Pancreas (tissue), 10 donors: Measurements from ENCODE around the gene SIAH3. TPM values are rescaled to one million over a fixed set of nuclear protein-coding genes. Genes with fewer than 3 reads are reported as not detected.
A peak's percentile ranks its signal among the peaks of the same experiment; 100 is the strongest.

Experiments
- ATAC-seq, 4 donors: fragments of 200-7000 bp; cut with Tn5 transposase; one replicate each; pipeline versions ENCODE4 v1.8.0 to v1.9.1; 2020; ENCODE audit warnings: mild to moderate bottlenecking in 4 of 4, moderate library complexity in 4 of 4
- DNase-seq, 6 donors: peaks; one replicate each; pipeline ENCODE4 v3.0.0-alpha.2; 2020
- FAIRE-seq: peaks from 2 replicates; lab custom pipeline; 2012; peaks lifted over from hg19 to GRCh38; lab: Jason Lieb, UNC
- H3K27ac ChIP-seq, 4 donors: fragments of 200-600 bp; sonication (generic); 1 replicate in 3 of 4; 2 replicates in 1 of 4; pipeline versions ENCODE4 v1.5.0 to v1.8.0; 2020
- H3K27me3 ChIP-seq, 4 donors: fragments of 200-600 bp; one replicate each; pipeline ENCODE4 v1.8.0; 2021
- H3K36me3 ChIP-seq, 3 donors: fragments of 200-600 bp; sonication (generic) in 1 of 3; one replicate each; pipeline versions ENCODE4 v1.5.0 to v1.8.0; 2020 to 2021
- H3K4me1 ChIP-seq, 3 donors: fragments of 200-600 bp; one replicate each; pipeline ENCODE4 v1.8.0; 2021
- H3K4me3 ChIP-seq, 4 donors: fragments of 200-600 bp; sonication (generic) in 2 of 4; one replicate each; pipeline versions ENCODE4 v1.5.0 to v1.8.0; 2020 to 2021
- H3K9me3 ChIP-seq, 4 donors: fragments of 200-600 bp; one replicate each; pipeline ENCODE4 v1.8.0; 2021
- WGBS, 2 donors: extraction: QIAGEN DNeasy Blood & Tissue Kit; methylation state at CpG; one replicate each; pipeline ENCODE4 v1.1.7; 2013; 5-methylcytosine and 5-hydroxymethylcytosine counted together
- intact Hi-C, 3 donors: fragments of 100-400 bp; cut with DNase I; formaldehyde crosslinking; loops; one replicate each; pipeline versions ENCODE4 v1.11.1 to v1.14.2; 2022
- polyA plus RNA-seq, 2 donors: library from polyadenylated mRNA; stranded (reverse); fragments of 200-250 nt; gene quantifications; one replicate each; pipeline ENCODE4 v1.2.3, GENCODE V29; 2013
- total RNA-seq, 6 donors: library from RNA; stranded (reverse); fragmentation: NEBNext Ultra II Directional in 4 of 6; extraction: Animal tissue kit (Norgen Biotek cat#: 25700) in 4 of 6; gene quantifications; one replicate each; pipeline versions ENCODE4 v1.2.1 to v1.2.4, GENCODE V29; 2021 to 2023
- TF ChIP-seq, protein P1 (sequence below), 4 donors: fragments of 200-600 bp; sonication (generic) in 3 of 4; IDR thresholded peaks; one replicate each; pipeline versions ENCODE4 v1.5.0 to v1.8.0; 2021; ENCODE audit warnings: antibody characterized with exemption in 4 of 4
- donor health status: healthy with polysubstance abuse.
- donor health status: DM: no; HTN: no; CAD: no; lungs with moderate emphysema.
- donor health status: DM: no; HTN: no; CAD: no.
- donor health status: control.
- donor health status: control.
- donor health status: Bipolar disorder and iron deficiency.
- donor health status: DM: yes; HTN: yes; CAD: no.
- donor health status: DM: no; HTN: no; CAD: no.
- donor health status: DM: no; HTN: no; CAD: no.
- donor health status: DM: yes; HTN: yes; CAD: no.

SIAH3 gene
- total and polyA plus RNA-seq, 8 donors, result 0.03 TPM; not detected in 7

DNA sequence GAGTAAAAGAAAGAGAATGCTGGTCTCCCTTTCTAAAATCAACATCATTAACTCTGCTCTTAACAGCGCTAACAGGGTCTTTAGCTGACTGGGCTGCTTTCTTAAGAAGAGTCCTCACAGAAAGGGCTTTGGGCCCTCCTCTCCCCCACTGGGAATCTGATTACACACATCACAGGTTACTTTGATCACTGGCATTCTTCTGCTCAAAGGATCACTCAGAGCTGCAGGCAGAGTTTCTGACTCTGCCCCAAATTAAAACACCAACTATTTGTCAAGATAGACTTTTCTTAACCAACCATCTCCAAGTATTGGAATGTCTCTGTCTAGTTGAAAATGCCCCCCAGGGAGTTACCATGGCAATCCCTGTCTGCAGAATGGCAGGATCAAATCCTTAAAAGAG lies 31.1 kb upstream of the SIAH3 start:
- no peak for DNase-seq
- no peak for ATAC-seq
- intact Hi-C loops, result no loop called here
- H3K27me3 ChIP-seq, result no peaks in the 10 kb centered on the region
- no peaks in the 10 kb centered on the region for H3K9me3 ChIP-seq
- no peaks in the 10 kb centered on the region for H3K4me1 ChIP-seq
- 88 to 95% methylated on average over 1 of the region's 1 CpG for WGBS, 2 donors
- H3K36me3 ChIP-seq, result no peaks in the 10 kb centered on the region
- TF ChIP-seq, protein P1, sequence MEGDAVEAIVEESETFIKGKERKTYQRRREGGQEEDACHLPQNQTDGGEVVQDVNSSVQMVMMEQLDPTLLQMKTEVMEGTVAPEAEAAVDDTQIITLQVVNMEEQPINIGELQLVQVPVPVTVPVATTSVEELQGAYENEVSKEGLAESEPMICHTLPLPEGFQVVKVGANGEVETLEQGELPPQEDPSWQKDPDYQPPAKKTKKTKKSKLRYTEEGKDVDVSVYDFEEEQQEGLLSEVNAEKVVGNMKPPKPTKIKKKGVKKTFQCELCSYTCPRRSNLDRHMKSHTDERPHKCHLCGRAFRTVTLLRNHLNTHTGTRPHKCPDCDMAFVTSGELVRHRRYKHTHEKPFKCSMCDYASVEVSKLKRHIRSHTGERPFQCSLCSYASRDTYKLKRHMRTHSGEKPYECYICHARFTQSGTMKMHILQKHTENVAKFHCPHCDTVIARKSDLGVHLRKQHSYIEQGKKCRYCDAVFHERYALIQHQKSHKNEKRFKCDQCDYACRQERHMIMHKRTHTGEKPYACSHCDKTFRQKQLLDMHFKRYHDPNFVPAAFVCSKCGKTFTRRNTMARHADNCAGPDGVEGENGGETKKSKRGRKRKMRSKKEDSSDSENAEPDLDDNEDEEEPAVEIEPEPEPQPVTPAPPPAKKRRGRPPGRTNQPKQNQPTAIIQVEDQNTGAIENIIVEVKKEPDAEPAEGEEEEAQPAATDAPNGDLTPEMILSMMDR (IDR thresholded peaks at IDR 0.05), result no peak
- no peak for FAIRE-seq
- H3K27ac ChIP-seq, result no peak overlapping the region
- no peak overlapping the region for H3K4me3 ChIP-seq

DNA sequence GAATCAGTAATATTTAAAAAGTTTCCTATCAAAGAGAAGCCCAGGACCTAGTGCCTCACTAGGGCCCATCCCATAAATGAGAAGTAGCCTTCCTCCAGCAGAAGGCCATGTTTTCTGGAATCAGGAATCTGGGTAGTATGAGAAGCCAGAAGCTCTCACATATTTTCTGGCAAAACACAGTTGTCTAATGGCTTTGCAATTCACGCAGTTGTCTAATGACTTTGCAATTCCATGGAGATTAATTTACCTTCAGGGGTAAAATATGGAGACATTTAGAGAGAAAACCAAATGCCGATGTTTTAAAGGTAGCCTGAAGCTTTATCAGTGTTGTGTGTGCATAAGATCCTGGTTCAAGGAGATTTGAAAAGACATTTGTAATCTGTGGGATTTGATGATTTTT lies 29.8 kb upstream of the SIAH3 start:
- FAIRE-seq (no peak), DNase-seq (no peak), ATAC-seq (no peak)
- 54 to 60% methylated on average over 2 of the region's 2 CpGs for WGBS, 2 donors
- no peak overlapping the region for H3K4me3 ChIP-seq
- intact Hi-C loops, result no loop called here
- TF ChIP-seq, protein P1 (IDR thresholded peaks at IDR 0.05), result no peak
- H3K36me3 ChIP-seq, result no peaks in the 10 kb centered on the region
- no peaks in the 10 kb centered on the region for H3K4me1 ChIP-seq
- no peak overlapping the region for H3K27ac ChIP-seq
- no peaks in the 10 kb centered on the region for H3K27me3 ChIP-seq
- no peaks in the 10 kb centered on the region for H3K9me3 ChIP-seq

DNA sequence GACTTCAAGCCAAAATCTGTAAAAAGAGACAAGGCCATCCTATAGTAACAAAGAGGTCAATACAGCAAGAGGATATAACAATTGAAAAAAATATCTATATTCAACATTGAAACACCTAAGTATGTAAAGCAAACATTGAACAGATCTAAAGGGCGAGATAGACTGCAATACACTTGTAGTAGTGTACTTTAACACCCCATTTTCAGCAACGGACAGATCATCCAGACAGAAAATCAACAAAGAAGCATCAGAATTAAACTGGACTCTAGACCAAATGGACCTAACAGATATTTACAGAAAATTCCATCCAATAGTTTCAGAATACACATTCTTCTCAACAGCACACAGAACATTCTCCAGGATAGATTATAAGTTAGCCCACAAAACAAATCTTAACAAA lies 28.7 kb upstream of the SIAH3 start:
- no peak for ATAC-seq

DNA sequence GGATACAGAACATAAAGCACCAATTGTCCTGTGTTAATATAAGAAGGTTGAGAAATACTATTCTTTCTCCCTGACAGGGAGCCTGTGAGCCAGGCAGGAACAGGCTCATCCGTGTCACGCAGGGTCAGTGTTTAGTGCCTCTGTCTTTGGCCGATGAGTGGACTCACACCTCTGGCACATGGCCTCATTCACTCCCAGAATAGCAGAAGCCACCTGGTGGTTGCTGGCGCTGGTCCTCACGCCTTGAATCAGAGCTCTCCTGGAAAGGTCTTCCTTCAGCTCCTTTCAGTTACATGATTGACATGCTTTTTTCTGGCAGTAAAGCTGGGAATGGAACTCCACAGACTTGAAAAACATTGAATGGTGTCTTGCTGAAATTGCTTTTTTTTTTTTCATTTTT lies 28.1 kb upstream of the SIAH3 start:
- Histone ChIP-seq H3K4me3 (no peak overlapping the region), H3K27me3 (no peaks in the 10 kb centered on the region), H3K9me3 (no peaks in the 10 kb centered on the region), H3K36me3 (no peaks in the 10 kb centered on the region), H3K27ac (no peak overlapping the region), H3K4me1 (no peaks in the 10 kb centered on the region)
- TF ChIP-seq, protein P1 (IDR thresholded peaks at IDR 0.05), result peak in 1 of 4 donors; percentile 21
- intact Hi-C loops, result no loop called here
- no peak for DNase-seq
- no peak for FAIRE-seq
- ATAC-seq, result peak in 3 of 4 donors; percentile 43 to 56 (median 54)
- 23 to 33% methylated on average over 5 of the region's 5 CpGs for WGBS, 2 donors

More for the DNA sequence above, 28.7 kb upstream of the SIAH3 start:
- H3K27me3 ChIP-seq, result no peaks in the 10 kb centered on the region
- H3K36me3 ChIP-seq, result no peaks in the 10 kb centered on the region
- intact Hi-C loops, result no loop called here
- H3K4me3 ChIP-seq, result no peak overlapping the region
- DNase-seq (no peak), FAIRE-seq (no peak)
- no peaks in the 10 kb centered on the region for H3K4me1 ChIP-seq
- H3K9me3 ChIP-seq, result no peaks in the 10 kb centered on the region
- WGBS, 2 donors, result 81 to 86% methylated on average over 2 of the region's 2 CpGs
- TF ChIP-seq, protein P1 (IDR thresholded peaks at IDR 0.05), result no peak
- H3K27ac ChIP-seq, result no peak overlapping the region

DNA sequence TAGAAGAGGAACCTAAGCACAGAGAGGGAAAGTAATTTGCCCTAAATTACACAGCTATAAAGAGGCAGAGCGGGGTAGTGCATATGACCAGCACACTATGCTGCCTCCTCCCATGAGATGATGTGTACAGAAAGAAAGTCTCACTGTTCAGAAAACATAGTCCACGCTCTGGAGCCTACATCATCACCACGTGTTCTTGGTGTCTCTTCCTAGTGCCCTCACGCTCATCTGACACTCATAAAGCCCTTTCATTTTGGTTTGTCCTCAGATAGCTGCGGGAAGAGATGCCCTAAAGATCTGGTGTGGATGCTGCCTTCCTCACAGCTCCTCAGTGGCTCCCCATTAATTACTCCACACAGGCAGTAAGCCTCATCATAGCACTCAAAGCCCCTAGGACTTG lies 27.4 kb upstream of the SIAH3 start:
- H3K27ac ChIP-seq, result no peak overlapping the region
- intact Hi-C loops, result no loop called here
- TF ChIP-seq, protein P1 (IDR thresholded peaks at IDR 0.05), result no peak
- no peaks in the 10 kb centered on the region for H3K9me3 ChIP-seq
- H3K4me1 ChIP-seq, result no peaks in the 10 kb centered on the region
- ATAC-seq (no peak), FAIRE-seq (no peak), DNase-seq (no peak)
- WGBS, 2 donors, result 75 to 91% methylated on average over 5 of the region's 5 CpGs
- H3K36me3 ChIP-seq, result no peaks in the 10 kb centered on the region
- H3K27me3 ChIP-seq, result no peaks in the 10 kb centered on the region
- H3K4me3 ChIP-seq, result no peak overlapping the region
